ENCODE data around the gene CASS4.

CASS4 gene

DNA sequence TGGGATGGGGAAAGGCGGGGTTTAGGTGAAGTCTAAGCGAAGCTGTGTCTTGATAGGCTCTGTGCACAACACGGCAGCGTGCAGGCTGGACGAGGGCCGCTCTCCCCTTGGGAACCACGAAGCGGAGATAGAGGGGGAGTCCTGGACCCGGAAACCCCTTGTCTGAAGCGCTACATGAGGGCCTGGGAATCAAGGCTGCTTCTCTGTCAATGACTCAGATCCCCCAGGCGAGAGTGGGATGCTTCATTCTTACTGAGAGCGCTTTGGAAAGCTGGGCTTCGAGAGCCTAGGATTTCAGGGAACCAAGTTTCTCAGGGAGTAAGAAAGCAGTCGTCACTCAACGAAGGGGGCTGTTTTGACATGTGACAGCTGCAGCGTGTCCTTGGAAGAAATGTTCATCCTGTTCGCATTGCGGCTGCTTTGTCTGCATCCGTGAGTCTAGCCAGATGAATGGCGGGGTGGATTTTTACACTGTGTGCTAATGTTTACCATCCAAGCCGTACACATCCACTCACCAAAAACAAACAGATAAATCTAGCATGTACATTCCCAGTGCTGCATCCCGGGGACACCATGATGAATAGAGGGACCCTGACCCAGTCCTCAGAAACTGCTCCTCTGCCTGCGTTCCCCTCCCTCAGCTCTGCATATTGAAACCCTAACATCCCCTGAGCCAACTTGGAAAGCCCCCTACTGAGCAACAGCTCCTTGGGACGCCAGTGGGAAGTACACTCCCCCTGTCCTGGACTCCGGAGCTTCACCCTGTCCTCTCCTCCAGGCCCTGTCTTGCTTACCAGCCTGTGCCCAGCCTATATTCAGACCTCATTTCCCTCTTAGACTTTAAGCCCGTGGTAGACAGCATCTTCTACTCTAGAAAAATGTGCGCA lies 31.8 kb downstream of the CASS4 start:
- whole genome bisulfite sequencing, 2 experiments (ENCODE audit: insufficient coverage in 2 of 2): 86 to 88% methylated on average over 21 to 24 of the region's 27 CpGs
- H3K4me3 ChIP-seq (ENCODE audit: extremely low read depth, insufficient read depth, low read length, poor library complexity, severe bottlenecking): no peak overlapping the region

DNA sequence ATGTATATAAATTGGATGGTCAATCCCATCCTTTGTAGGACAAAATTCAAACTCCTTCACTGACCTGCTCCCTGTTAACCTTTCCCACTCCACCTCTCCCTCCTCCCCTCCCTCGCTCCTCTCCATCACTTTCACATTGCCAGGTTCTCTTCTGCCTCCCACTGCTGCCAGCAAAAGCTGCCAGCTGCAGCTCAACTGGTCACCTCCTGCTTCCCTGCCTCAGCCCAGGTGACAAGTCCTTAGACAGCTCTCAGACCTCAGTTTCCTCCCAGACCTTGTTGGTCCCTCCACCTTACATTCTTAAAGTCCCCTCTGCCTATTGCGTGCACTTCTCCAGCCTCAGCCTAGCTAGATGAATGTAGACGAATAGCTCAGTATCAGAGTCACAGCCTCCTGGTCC lies 33.1 kb downstream of the CASS4 start:
- H3K4me3 ChIP-seq (ENCODE audit: extremely low read depth, insufficient read depth, low read length, poor library complexity, severe bottlenecking): no peak overlapping the region
- no peak overlapping the region for H3K27ac ChIP-seq (ENCODE audit: low read depth, low read length, severe bottlenecking)
- peaks cover 24% of the 10 kb centered on the region for H3K4me1 ChIP-seq (ENCODE audit: control insufficient read depth, insufficient read depth, low read length, poor library complexity, severe bottlenecking)
- 90 to 98% methylated on average over 3 of the region's 3 CpGs for WGBS, 2 experiments (ENCODE audit: insufficient coverage in 2 of 2)
- no peaks in the 10 kb centered on the region for H3K36me3 ChIP-seq (ENCODE audit: control insufficient read depth, insufficient read depth, low read length)
- no peaks in the 10 kb centered on the region for H3K9me3 ChIP-seq (ENCODE audit: control insufficient read depth, low read length)

More for the DNA sequence above, 31.8 kb downstream of the CASS4 start:
- no peak overlapping the region for H3K27ac ChIP-seq (ENCODE audit: low read depth, low read length, severe bottlenecking)
- no peaks in the 10 kb centered on the region for H3K36me3 ChIP-seq (ENCODE audit: control insufficient read depth, insufficient read depth, low read length)
- H3K4me1 ChIP-seq (ENCODE audit: control insufficient read depth, insufficient read depth, low read length, poor library complexity, severe bottlenecking): peaks cover 27% of the 10 kb centered on the region
- no peaks in the 10 kb centered on the region for H3K9me3 ChIP-seq (ENCODE audit: control insufficient read depth, low read length)

DNA sequence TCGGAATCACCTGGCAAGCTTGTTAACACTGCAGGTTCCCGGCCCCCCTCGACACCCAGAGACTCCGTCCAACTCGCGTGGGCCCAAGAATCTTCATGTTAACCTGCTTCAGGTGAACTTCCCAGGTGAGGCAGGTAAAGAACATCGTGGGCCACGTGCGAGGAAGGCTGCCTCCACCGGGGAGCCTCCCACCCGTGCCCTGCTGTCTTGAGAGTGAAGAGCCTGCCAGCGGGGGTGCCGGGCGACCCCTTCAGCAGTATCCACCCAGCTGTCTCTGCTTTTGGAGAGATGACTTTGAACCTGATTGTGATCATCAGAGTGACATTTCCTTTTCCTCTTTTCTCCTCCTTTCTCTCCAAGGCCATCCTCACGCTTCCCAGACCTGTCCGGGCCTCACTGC lies 33.5 kb downstream of the CASS4 start:
- Histone ChIP-seq H3K36me3 (ENCODE audit: control insufficient read depth, insufficient read depth, low read length) (no peaks in the 10 kb centered on the region), H3K4me3 (ENCODE audit: extremely low read depth, insufficient read depth, low read length, poor library complexity, severe bottlenecking) (no peak overlapping the region), H3K27ac (ENCODE audit: low read depth, low read length, severe bottlenecking) (no peak overlapping the region), H3K4me1 (ENCODE audit: control insufficient read depth, insufficient read depth, low read length, poor library complexity, severe bottlenecking) (peaks cover 20% of the 10 kb centered on the region), H3K9me3 (ENCODE audit: control insufficient read depth, low read length) (no peaks in the 10 kb centered on the region)
- 88 to 91% methylated on average over 14 to 15 of the region's 16 CpGs for WGBS, 2 experiments (ENCODE audit: insufficient coverage in 2 of 2)

DNA sequence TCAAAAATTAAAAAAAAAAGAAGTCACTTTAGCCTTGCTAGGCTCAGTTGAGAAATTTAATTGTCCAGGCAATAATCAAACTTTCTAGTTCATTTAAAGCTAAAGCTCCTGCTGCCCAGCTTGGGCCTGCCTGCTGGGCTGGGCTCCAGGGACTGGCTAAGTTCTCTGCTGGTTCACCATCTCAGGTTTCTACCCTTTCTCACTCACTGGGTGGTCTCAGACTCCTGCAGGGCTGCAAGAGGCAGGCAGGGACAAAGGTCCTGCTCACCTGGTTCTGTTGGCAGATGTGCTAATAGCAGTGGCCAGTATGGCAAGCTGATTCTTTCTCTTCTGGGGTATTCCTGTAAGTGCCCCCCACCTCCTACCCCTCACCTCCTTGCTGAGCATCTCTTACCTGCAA lies 35.2 kb downstream of the CASS4 start:
- Histone ChIP-seq H3K9me3 (ENCODE audit: control insufficient read depth, low read length) (no peaks in the 10 kb centered on the region), H3K4me1 (ENCODE audit: control insufficient read depth, insufficient read depth, low read length, poor library complexity, severe bottlenecking) (peaks cover 15% of the 10 kb centered on the region), H3K4me3 (ENCODE audit: extremely low read depth, insufficient read depth, low read length, poor library complexity, severe bottlenecking) (no peak overlapping the region), H3K27ac (ENCODE audit: low read depth, low read length, severe bottlenecking) (no peak overlapping the region), H3K36me3 (ENCODE audit: control insufficient read depth, insufficient read depth, low read length) (no peaks in the 10 kb centered on the region)

GRCh38 chr20:56449459-56449858 lies 37.4 kb downstream of the CASS4 start:
- WGBS, 2 experiments (ENCODE audit: insufficient coverage in 2 of 2): no CpG with 5 or more reads among the region's 5 CpGs
- Histone ChIP-seq H3K36me3 (ENCODE audit: control insufficient read depth, insufficient read depth, low read length) (no peaks in the 10 kb centered on the region), H3K4me1 (ENCODE audit: control insufficient read depth, insufficient read depth, low read length, poor library complexity, severe bottlenecking) (peaks cover under 1% of the 10 kb centered on the region), H3K4me3 (ENCODE audit: extremely low read depth, insufficient read depth, low read length, poor library complexity, severe bottlenecking) (no peak overlapping the region), H3K9me3 (ENCODE audit: control insufficient read depth, low read length) (no peaks in the 10 kb centered on the region), H3K27ac (ENCODE audit: low read depth, low read length, severe bottlenecking) (no peak overlapping the region)

DNA sequence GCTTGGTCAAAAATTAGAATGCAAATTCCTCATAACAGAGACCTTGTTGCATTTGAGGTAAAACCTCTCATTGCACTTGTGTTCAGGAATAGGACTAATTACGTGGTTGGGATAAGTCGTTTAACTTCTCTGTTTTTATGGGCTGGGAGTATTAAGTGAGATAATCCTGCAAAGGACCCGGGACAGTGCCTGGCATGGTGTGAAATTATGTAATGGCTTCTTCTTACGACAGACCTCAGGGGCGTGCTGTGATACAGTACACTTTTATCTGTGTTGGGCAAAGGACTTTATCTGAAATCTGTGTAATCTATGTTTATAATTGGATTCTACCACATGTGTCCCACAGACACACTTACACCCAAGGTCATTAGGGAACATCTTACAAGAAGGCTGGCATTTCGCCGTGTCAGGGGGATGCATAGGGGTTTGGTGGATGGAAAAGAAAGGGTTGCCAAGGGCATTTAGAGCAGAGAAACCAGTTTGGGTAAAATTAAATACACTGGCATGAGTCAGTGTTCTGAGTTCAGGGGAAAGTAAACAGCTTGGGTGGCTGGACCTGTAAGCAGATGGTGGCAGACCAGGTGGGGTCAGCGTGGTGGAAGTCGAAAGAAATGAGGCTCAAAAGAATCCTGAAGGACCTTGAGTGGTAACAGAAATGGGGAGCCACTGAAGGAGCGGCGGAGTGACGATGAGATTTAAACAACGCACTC lies 39.2 kb downstream of the CASS4 start:
- 87 to 92% methylated on average over 11 to 12 of the region's 13 CpGs for WGBS, 2 experiments (ENCODE audit: insufficient coverage in 2 of 2)
- Histone ChIP-seq H3K27ac (ENCODE audit: low read depth, low read length, severe bottlenecking) (no peak overlapping the region), H3K9me3 (ENCODE audit: control insufficient read depth, low read length) (no peaks in the 10 kb centered on the region), H3K36me3 (ENCODE audit: control insufficient read depth, insufficient read depth, low read length) (no peaks in the 10 kb centered on the region), H3K4me1 (ENCODE audit: control insufficient read depth, insufficient read depth, low read length, poor library complexity, severe bottlenecking) (no peaks in the 10 kb centered on the region), H3K4me3 (ENCODE audit: extremely low read depth, insufficient read depth, low read length, poor library complexity, severe bottlenecking) (no peak overlapping the region)

GRCh38 chr20:56453352-56453751 lies 41.3 kb downstream of the CASS4 start:
- WGBS, 2 experiments (ENCODE audit: insufficient coverage in 2 of 2): 67 to 76% methylated on average over 1 to 2 of the region's 5 CpGs
- Histone ChIP-seq H3K4me3 (ENCODE audit: extremely low read depth, insufficient read depth, low read length, poor library complexity, severe bottlenecking) (no peak overlapping the region), H3K36me3 (ENCODE audit: control insufficient read depth, insufficient read depth, low read length) (no peaks in the 10 kb centered on the region)

DNA sequence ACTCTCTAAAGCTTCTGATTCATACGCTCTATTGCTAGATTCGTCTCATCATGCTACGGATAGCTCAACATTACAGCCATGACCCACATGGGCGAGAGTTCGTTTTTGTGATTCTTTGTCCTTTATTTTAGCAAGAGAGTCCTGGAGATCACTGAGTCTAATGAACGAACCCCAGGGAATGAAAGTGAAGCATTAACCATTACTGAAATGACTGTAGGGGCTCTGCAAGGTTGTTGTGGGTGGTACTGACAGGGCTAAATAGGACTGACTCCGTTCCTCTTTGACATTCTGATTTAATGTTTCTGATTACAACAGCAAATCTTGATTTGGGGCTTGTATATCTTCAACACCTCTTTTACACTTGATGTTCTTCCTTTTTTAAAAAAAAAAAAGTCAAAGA lies 42.7 kb downstream of the CASS4 start:
- H3K27ac ChIP-seq (ENCODE audit: low read depth, low read length, severe bottlenecking): no peak overlapping the region
- H3K4me3 ChIP-seq (ENCODE audit: extremely low read depth, insufficient read depth, low read length, poor library complexity, severe bottlenecking): no peak overlapping the region
- 80 to 83% methylated on average over 6 of the region's 7 CpGs for WGBS, 2 experiments (ENCODE audit: insufficient coverage in 2 of 2)
- no peaks in the 10 kb centered on the region for H3K36me3 ChIP-seq (ENCODE audit: control insufficient read depth, insufficient read depth, low read length)
- H3K9me3 ChIP-seq (ENCODE audit: control insufficient read depth, low read length): no peaks in the 10 kb centered on the region
- no peaks in the 10 kb centered on the region for H3K4me1 ChIP-seq (ENCODE audit: control insufficient read depth, insufficient read depth, low read length, poor library complexity, severe bottlenecking)

More at GRCh38 chr20:56453352-56453751, 41.3 kb downstream of the CASS4 start:
- no peak overlapping the region for H3K27ac ChIP-seq (ENCODE audit: low read depth, low read length, severe bottlenecking)
- H3K9me3 ChIP-seq (ENCODE audit: control insufficient read depth, low read length): no peaks in the 10 kb centered on the region
- H3K4me1 ChIP-seq (ENCODE audit: control insufficient read depth, insufficient read depth, low read length, poor library complexity, severe bottlenecking): no peaks in the 10 kb centered on the region

GRCh38 chr20:56458206-56458821 lies 46.3 kb downstream of the CASS4 start:
- Histone ChIP-seq H3K4me3 (ENCODE audit: extremely low read depth, insufficient read depth, low read length, poor library complexity, severe bottlenecking) (no peak overlapping the region), H3K27ac (ENCODE audit: low read depth, low read length, severe bottlenecking) (no peak overlapping the region), H3K9me3 (ENCODE audit: control insufficient read depth, low read length) (no peaks in the 10 kb centered on the region), H3K36me3 (ENCODE audit: control insufficient read depth, insufficient read depth, low read length) (no peaks in the 10 kb centered on the region), H3K4me1 (ENCODE audit: control insufficient read depth, insufficient read depth, low read length, poor library complexity, severe bottlenecking) (no peaks in the 10 kb centered on the region)
- WGBS, 2 experiments (ENCODE audit: insufficient coverage in 2 of 2): 88 to 91% methylated on average over 18 to 19 of the region's 22 CpGs

DNA sequence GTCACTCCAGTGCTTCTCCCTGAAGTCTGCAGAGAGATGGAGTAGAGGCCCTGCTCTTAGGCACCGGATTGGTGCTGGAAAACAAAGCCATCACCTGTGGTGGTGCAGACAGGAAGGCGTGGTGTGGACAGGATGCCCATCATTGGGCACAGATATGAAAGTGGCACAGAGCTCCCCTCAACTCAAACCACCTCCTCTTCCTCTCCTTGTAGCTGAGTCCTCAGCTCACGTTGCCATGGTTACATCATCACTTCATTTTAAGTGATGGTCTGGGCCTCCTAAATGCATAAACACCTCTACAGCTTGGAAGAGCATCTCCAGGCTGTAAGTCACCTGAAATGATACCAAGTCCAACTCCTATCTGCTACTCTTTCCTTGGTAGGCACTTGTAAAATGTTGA lies 48.4 kb downstream of the CASS4 start:
- Histone ChIP-seq H3K4me1 (ENCODE audit: control insufficient read depth, insufficient read depth, low read length, poor library complexity, severe bottlenecking) (no peaks in the 10 kb centered on the region), H3K4me3 (ENCODE audit: extremely low read depth, insufficient read depth, low read length, poor library complexity, severe bottlenecking) (no peak overlapping the region), H3K27ac (ENCODE audit: low read depth, low read length, severe bottlenecking) (no peak overlapping the region), H3K36me3 (ENCODE audit: control insufficient read depth, insufficient read depth, low read length) (no peaks in the 10 kb centered on the region), H3K9me3 (ENCODE audit: control insufficient read depth, low read length) (no peaks in the 10 kb centered on the region)
- WGBS, 2 experiments (ENCODE audit: insufficient coverage in 2 of 2): 53 to 68% methylated on average over 2 of the region's 3 CpGs

All from mesodermal cell (in vitro differentiated cells).